IPS-18c (cell line): ENCODE measurements around the gene HCN3.
"Not testable (repeated sequence)": the region's sequence is repeated elsewhere in the genome, so short reads cannot be mapped to it uniquely, and the experiment has no call there.

Experiments used
- H3K4me3 ChIP-seq: 2 replicates; pipeline ENCODE4 v1.7.0; 2013; ENCODE audit warnings: low read depth, mild to moderate bottlenecking, low read length, moderate library complexity; ENCODE audit not compliant: insufficient read depth
- H3K9me3 ChIP-seq: one replicate; pipeline ENCODE4 v1.6.1; 2013; ENCODE audit warnings: mild to moderate bottlenecking, low read length, moderate library complexity; ENCODE audit not compliant: control insufficient read depth, insufficient read depth

Gene HCN3

DNA sequence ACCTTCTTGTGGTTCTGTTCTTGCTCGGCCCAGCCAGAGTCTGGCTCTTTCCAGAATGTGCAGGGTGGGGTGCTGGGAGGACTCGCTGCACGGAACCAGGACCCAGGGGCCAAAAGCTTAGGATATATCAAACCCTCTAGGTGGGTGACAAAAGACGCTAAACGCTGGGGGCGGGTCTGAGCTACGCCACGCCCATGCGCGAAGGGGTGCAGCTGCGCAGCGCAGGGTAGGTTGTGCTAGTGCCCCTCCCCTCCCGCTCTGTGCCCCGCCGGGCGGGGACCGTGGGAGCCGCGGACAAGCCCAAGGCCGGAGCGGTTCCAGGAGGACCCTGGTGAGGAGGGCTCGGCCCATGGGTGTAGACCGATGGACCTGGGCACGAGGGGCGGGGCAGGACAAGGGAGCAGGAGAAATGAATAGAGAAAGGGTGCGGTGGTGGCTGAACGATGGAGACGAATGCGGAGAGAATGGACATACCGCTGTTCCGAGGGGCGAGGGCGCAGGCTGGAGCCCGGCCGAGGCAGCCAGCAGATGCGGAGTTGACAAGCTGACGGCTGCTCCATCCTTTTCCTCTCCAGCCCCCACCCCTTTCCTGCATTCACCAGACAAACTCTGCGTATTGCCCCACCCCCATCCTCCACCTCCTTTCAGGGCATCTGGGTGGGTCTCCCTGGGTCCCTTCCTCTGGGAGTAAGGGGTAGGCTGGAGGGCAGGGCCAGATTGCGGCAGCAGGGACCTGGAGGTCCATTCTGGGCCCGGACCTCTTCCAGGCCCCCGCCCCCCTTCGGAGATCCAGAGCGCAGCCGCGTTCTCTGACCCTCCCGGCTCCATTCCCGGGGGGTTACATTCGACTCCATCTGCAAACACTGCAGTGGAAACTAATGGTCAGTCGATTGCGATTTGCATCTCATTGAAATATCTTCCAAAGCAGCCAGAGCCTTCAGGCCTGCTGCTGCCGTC lies 43.7 kb downstream of the HCN3 start, which contains the start of gene RUSC1:
Gene RUSC1, plus strand, starts transcription at position 234 of the 957 bp plus-strand sequence. CDS start 880 bp downstream, outside the sequence.
- Histone ChIP-seq H3K9me3 (no peaks in the 10 kb centered on the region), H3K4me3 (peak within 1 kb of the TSS; percentile 99)

DNA sequence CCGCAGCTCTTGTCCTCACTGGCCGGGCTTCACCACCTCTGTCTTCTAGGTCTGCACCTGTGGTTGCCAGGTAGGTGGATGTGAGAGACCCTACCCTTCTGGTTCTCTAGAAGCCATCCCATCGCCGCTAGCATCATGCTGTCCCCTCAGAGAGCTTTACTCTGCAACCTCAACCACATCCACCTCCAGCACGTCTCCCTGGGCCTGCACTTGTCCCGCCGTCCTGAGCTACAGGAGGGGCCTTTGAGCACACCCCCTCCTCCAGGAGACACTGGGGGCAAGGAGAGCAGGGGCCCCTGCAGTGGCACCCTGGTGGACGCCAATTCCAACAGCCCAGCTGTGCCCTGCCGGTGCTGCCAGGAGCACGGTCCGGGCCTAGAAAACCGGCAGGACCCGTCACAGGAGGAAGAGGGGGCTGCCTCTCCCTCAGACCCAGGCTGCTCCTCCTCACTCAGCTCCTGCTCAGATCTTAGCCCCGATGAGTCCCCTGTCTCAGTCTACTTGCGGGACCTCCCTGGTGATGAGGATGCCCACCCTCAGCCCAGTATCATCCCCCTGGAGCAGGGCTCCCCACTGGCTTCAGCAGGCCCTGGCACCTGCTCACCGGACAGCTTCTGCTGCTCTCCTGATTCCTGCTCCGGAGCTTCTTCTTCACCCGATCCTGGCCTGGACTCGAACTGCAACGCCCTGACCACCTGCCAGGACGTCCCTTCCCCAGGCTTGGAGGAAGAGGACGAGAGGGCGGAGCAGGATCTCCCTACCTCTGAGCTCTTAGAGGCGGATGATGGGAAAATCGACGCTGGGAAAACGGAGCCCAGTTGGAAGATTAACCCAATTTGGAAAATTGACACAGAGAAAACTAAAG lies 44.6 kb downstream of the HCN3 start:
- peak overlapping the region; percentile 99; the same call in 1 of the 2 replicates for H3K4me3 ChIP-seq
- no peaks in the 10 kb centered on the region for H3K9me3 ChIP-seq

DNA sequence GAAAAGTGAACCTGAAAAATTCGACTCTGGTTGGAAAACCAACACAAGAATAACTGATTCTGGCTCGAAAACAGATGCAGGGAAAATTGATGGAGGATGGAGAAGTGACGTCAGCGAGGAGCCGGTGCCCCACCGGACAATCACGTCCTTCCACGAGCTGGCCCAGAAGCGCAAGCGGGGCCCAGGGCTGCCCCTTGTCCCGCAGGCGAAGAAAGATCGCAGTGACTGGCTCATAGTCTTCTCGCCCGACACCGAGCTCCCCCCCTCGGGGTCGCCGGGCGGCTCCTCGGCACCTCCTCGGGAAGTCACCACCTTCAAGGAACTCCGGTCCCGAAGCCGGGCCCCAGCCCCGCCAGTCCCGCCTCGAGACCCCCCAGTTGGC lies 45.3 kb downstream of the HCN3 start:
- Histone ChIP-seq H3K9me3 (no peaks in the 10 kb centered on the region), H3K4me3 (peak overlapping the region; percentile 99; the same call in 1 of the 2 replicates)

DNA sequence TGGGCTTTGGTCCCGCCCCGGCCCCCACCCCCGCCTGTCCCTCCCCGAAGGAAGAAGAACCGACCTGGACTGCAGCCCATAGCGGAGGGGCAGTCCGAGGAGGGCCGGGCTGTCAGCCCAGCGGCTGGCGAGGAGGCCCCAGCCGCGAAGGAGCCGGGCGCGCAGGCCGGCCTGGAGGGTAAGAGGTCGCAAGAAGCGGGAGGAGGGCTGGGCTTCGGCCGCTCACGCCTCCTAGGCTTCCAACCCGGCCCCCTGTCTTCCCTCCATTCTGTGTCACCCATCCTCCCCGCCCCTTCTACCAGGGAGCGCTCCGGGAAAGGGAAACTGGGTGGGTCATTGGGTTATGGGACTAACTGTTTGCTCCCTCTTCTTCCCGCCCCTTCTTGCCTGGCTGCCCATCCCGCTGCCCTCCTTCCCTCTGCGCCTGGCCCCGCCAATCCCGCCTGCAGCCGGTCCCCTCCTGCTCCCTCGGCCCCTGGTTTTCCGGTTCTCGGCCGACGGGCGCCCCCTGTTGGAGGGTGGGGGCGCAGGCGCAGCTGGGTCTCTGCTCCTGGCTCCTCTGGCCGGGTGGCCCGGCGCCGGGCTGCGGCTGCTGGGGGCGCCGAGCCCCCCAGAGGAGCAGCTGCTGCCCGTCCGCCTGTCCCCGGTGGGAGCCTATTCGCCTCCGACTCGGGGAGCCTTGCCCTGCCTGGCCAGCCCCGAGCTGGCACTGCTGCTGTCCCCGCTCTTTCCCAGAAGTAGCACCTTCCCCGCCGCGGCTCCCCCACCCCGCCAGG lies 45.9 kb downstream of the HCN3 start:
- H3K9me3 ChIP-seq: no peaks in the 10 kb centered on the region
- peak overlapping the region; percentile 99 for H3K4me3 ChIP-seq

DNA sequence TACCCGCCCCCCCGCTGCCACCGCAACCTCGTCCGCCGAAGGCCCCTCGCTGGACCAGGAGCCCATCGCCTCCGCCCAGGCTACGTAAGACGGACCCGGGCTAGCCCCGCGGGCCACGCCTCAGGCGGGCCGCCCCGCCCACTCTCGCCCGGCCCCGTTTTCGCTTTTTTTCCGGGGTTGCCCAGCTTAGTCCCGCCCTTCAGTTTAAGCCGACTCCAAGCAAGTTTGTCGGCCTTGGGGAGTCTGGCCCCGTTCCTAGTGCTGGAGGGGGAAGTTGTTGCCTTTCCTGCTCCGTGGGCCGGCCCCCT lies 46.4 kb downstream of the HCN3 start:
- peak overlapping the region; percentile 99 for H3K4me3 ChIP-seq
- no peaks in the 10 kb centered on the region for H3K9me3 ChIP-seq

DNA sequence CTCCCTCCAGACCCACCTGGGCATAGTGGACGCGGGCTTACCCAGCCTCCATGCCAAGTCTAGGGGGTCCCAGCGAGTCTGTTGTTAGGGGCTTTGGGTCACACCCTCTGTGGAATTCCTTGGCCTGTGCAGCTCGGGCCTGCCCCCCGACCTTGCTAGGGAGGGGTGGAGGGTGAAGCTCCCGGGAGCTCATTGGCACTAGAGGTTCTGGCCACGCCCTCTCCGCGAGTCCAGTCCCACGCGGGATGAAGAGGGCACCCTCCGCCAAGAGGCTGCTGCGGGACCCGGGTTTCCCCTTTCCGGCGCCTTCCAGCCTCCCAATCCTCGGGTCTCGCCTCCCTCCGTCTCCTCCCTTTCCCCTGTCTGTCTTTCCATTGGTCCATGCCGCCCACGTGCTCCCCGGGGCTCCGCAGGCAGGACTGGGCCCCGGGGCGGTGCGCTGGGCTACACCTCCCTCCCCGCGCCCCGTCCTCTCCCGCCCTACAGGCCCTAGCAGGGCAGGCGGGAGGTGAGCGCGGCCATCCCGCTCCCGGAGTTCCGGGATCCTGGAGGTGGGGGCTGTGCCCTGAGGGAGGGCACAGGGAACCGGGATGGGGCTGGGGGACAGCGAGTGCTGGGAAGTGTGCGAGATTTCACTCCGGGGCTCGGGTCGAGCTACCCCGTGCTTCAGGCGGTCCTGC lies 46.9 kb downstream of the HCN3 start:
- H3K9me3 ChIP-seq: no peaks in the 10 kb centered on the region

DNA sequence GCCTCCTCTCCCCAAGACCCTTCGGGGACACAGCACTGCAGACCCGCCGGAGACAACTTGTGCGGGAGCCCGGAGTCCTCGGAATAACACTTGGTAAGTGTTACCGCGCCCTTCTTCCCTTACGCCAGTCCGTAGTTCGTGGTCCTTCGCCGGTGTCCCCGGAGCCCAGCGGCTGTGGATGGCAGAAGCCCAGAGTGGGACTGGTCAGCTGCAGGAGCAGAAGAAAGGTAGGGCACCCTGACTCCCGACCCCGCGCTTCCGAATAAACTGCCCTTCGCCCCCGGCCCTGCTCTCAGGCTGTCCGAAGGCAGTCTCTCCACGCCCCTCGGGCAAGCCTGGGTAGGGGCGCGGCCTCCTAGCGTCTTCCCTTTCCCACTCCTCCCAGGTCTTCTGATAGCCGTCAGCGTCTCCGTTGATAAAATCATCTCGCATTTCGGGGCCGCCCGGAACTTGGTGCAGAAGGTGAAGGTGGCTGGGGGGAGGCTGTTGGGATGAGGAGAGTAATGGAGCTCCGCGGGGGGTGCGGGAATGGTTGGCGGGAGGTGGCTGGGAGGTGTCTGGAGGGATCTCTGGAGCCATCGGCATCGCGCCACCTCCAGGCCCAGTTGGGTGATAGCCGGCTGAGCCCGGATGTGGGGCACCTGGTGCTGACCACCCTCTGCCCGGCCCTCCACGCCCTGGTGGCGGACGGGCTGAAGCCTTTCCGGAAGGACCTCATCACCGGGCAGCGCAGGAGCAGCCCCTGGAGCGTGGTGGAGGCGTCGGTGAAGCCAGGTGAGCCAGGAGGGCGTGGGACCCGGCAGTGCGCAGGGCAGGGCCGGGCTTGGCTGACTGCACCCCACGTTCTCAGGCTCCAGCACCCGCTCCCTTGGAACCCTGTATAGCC lies 47.7 kb downstream of the HCN3 start:
- H3K9me3 ChIP-seq: no peaks in the 10 kb centered on the region
- H3K4me3 ChIP-seq: peak overlapping the region; percentile 99

More for the DNA sequence above, 46.9 kb downstream of the HCN3 start:
- H3K4me3 ChIP-seq: peak overlapping the region; percentile 99

DNA sequence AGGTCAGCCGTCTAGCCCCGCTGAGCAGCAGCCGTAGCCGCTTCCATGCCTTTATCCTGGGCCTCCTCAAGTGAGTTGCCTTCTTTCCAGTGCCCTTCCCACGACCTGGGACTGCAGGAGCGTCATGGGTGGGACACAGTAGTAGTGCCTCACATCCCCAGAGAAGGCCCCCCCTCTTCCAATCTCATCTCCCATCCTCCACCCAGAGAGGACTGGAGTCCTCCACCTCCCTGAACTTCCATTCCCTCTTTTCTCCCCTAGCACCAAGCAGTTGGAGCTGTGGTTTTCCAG lies 48.3 kb downstream of the HCN3 start:
- Histone ChIP-seq H3K4me3 (peak overlapping the region; percentile 99), H3K9me3 (no peaks in the 10 kb centered on the region)

DNA sequence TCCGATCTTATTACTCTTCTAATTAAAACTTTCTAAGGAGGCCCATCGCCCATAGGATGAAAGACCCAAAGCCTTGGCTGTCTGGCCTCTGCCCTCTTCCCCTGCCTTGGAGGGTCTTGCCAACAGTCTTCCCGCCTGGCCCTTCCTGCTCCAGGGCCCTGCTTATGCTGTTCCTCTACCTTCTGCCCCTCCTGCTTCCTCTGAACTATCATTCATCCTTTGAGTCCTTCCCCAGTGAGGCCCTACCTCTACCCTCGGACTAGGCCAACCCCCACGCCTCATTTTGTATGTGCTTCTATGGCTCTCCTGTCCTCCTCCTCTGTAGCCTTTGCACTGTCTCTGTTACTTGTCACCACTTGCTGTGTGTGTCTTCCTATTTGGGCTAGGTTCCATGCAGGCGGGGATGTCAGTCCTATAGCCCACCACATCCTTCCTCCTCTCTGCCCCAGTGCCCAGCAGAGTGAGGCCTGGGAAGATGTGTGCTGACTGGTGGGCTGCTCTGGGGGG lies 48.8 kb downstream of the HCN3 start:
- Histone ChIP-seq H3K4me3 (peak overlapping the region; percentile 99; the same call in 1 of the 2 replicates), H3K9me3 (no peaks in the 10 kb centered on the region)

DNA sequence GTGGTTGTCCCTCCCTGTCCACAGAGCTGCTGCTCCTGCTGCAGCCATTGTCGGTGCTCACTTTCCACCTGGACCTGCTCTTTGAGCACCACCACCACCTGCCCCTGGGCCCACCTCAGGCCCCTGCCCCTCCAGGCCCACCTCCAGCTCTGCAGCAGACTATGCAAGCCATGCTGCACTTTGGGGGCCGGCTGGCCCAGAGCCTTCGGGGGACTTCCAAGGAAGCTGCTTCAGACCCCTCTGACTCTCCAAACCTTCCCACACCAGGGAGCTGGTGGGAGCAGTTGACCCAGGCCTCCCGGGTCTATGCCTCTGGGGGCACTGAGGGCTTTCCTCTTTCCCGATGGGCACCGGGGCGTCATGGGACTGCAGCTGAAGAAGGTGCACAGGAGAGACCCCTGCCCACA lies 49.4 kb downstream of the HCN3 start:
- Histone ChIP-seq H3K4me3 (no peak overlapping the region), H3K9me3 (no peaks in the 10 kb centered on the region)

DNA sequence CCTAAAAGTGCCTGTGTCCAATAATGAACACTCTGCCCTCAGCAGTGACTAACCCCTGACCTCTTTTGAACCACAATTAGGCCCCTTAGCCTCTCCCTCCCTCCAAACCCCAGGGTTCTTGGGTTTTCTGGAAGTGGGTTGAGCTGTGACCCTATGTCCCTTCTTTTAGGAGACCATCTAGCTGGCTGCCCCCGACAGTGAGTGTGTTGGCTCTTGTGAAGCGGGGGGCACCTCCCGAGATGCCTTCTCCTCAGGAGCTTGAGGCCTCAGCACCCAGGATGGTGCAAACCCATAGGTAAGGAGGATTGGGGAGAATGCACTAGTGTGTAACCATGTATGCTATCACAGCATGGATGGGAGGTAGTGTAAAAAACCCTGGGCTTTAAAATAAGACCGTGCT lies 50.7 kb downstream of the HCN3 start:
- H3K9me3 ChIP-seq: no peaks in the 10 kb centered on the region
- no peak overlapping the region for H3K4me3 ChIP-seq

DNA sequence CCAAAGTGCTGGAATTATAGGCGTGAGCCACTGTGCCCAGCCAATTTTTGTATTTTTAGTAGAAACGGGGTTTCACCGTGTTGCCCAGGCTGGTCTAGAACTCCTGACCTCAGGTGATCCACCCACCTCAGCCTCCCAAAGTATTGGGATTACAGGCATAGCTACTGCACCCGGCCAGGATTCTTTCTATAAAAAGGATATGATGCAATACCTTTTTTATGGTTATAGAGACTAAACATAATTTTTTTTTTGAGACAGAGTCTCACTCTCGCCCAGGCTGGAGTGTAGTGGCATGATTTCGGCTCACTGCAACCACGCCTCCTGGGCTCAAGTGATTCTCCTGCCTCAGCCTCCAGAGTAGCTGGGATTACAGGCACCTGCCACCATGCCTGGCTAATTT lies 51.6 kb downstream of the HCN3 start:
- not testable (repeated sequence) for H3K9me3 ChIP-seq, H3K4me3 ChIP-seq

DNA sequence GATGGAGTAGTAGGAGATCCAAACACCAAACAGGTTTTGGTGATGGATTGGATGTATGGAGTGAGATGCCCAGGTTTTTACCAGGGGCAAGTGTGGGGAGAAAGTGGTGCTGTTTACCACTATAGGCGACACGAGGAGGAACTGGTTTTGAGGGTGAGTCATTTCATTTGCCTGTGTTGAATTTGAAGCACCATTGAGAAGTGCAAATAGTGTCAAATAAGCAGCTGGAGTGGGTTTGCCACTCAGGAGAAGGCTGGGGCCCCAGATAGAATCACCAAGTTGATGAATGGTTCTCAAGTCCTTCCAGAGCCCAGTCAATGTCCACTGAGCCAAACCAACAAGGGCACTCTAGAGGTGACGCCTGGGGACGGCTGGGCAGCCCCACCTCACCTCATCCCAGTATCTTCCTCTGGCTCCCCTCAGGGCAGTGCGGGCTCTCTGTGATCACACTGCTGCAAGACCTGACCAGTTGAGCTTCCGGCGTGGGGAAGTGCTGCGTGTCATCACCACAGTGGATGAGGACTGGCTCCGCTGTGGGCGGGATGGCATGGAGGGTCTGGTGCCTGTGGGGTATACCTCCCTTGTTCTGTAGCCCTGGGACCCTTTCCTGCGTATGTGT lies 52.8 kb downstream of the HCN3 start:
- Histone ChIP-seq H3K4me3 (no peak overlapping the region), H3K9me3 (no peaks in the 10 kb centered on the region)

DNA sequence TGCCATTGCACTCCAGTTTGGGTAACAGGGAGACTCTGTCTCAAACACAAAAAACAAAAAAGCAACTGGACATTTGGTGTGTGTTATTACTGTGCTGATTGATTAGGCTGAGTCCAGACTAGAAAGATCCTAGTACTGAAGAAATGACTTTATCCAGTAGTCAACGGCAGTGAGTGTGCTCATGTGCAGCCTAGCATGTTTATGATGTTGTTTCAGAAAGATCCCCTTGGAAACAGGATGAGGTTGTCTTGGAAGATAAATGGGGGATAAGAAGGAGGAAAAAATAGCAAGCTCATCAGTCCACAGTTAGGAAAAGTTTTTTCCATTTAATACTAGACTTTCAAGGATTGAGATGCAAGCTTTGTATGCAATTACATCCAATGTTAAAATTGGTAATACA lies 57.7 kb downstream of the HCN3 start:
- Histone ChIP-seq H3K9me3 (no peaks in the 10 kb centered on the region), H3K4me3 (no peak overlapping the region)
